ENCODE data around the gene KLHL28. TPM values are rescaled to one million over a fixed set of nuclear protein-coding genes. Genes with fewer than 3 reads are reported as not detected.
A peak's percentile ranks its signal among the peaks of the same experiment; 100 is the strongest.

The KLHL28 gene
- total and polyA plus RNA-seq, 8 donors, result 1.5 to 9.2 (median 5.8) TPM

GRCh38 chr14:44962334-44963043 lies 742 bp upstream of the KLHL28 start:
- ATAC-seq (peak; percentile 32 to 62 (median 56)), FAIRE-seq (no peak), DNase-seq (peak; percentile 35 to 82 (median 58))
- H3K27me3 ChIP-seq, result no peaks in the 10 kb centered on the region
- H3K9me3 ChIP-seq, result no peaks in the 10 kb centered on the region
- no peaks in the 10 kb centered on the region for H3K36me3 ChIP-seq
- peak overlapping the region; percentile 66 to 94 (median 78) for H3K4me3 ChIP-seq
- peaks cover 17 to 44% (median 31%) of the 10 kb centered on the region in 3 donors for H3K4me1 ChIP-seq
- TF ChIP-seq CTCF (IDR thresholded peaks at IDR 0.05), result no peak
- intact Hi-C loops (cut with DNase I), result no loop called here
- 1% methylated on average over 39 of the region's 39 CpGs for WGBS, 2 donors
- H3K27ac ChIP-seq, result peak overlapping the region; percentile 48 to 85 (median 77)

DNA sequence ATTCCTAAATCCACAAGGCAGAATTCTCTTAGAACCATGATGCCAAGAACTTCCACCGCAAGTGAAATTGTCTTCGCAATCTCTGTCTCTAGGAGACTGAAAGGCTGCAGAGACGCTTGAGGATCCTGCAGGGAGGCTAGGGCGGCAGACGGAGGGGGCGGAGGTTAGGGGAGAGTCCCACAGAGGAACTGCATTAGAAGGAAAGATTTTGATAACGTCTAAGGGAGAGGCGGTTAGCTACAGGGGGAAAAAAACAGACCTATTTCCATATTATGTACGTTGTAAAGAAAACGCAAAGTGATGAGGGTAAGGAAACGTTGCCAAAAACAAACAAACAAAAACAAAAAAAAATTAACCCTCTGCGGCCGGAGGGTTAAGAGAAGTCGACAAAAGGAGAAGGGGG lies 595 bp downstream of the KLHL28 start:
- TF ChIP-seq CTCF (IDR thresholded peaks at IDR 0.05), result no peak
- ATAC-seq (peak; percentile 33 to 69 (median 52)), DNase-seq (peak in 5 of 6 donors; percentile 29 to 61 (median 42)), FAIRE-seq (no peak)
- WGBS, 2 donors, result 0% methylated on average over 14 of the region's 14 CpGs
- peaks cover 15 to 36% (median 22%) of the 10 kb centered on the region in 3 donors for H3K4me1 ChIP-seq
- intact Hi-C loops (cut with DNase I), result no loop called here
- no peaks in the 10 kb centered on the region for H3K27me3 ChIP-seq
- H3K9me3 ChIP-seq, result no peaks in the 10 kb centered on the region
- peak overlapping the region; percentile 48 to 88 (median 82) for H3K27ac ChIP-seq
- no peaks in the 10 kb centered on the region for H3K36me3 ChIP-seq
- peak overlapping the region; percentile 31 to 83 (median 68) for H3K4me3 ChIP-seq

- peak overlapping the region in 2 of 4 donors; percentile 84 to 88 for H3K27ac ChIP-seq
- H3K4me3 ChIP-seq, result peak overlapping the region; percentile 31 to 83 (median 68)
- DNase-seq (no peak), ATAC-seq (no peak), FAIRE-seq (no peak)
- peaks cover 15 to 36% (median 22%) of the 10 kb centered on the region in 3 donors for H3K4me1 ChIP-seq
- intact Hi-C loops (cut with DNase I), result no loop called here
- TF ChIP-seq CTCF (IDR thresholded peaks at IDR 0.05), result no peak
- no peaks in the 10 kb centered on the region for H3K27me3 ChIP-seq
- H3K36me3 ChIP-seq, result no peaks in the 10 kb centered on the region
- no peaks in the 10 kb centered on the region for H3K9me3 ChIP-seq
- 1 to 2% methylated on average over 3 of the region's 3 CpGs for WGBS, 2 donors
These were observed 1.1 kb downstream of the KLHL28 start for GRCh38 chr14:44960646-44961045.

DNA sequence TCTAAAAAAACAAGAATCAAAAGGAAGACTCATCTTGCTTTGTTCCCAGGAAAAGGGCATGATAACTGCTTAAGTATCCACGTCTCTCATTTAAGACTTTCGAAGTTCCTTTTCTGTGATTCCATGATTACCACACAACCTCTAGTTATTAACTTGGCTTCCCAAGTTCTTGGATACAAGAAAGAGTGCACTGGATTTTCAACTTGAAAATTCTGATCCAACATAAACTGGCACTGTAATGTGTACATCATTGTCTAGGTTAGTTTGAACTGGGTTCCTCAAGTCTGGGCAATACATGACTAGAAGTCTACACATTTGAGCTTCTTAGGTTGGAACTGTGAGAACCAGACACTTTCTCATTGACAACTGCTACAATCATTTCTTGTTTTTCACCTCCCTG lies 1.6 kb downstream of the KLHL28 start:
- Histone ChIP-seq H3K27ac (no peak overlapping the region), H3K27me3 (no peaks in the 10 kb centered on the region), H3K36me3 (no peaks in the 10 kb centered on the region), H3K4me1 (peaks cover 15 to 36% (median 22%) of the 10 kb centered on the region in 3 donors), H3K9me3 (no peaks in the 10 kb centered on the region), H3K4me3 (peak overlapping the region in 1 of 4 donors; percentile 73)
- no peak for ATAC-seq
- TF ChIP-seq CTCF (IDR thresholded peaks at IDR 0.05), result no peak
- WGBS, 2 donors, result 40 to 55% methylated on average over 2 of the region's 2 CpGs
- intact Hi-C loops (cut with DNase I), result no loop called here
- no peak for FAIRE-seq
- DNase-seq, result no peak

GRCh38 chr14:44959538-44959937 lies 2.2 kb downstream of the KLHL28 start:
- FAIRE-seq, result no peak
- Histone ChIP-seq H3K27me3 (no peaks in the 10 kb centered on the region), H3K27ac (no peak overlapping the region), H3K9me3 (no peaks in the 10 kb centered on the region), H3K36me3 (no peaks in the 10 kb centered on the region), H3K4me1 (peaks cover 20 to 36% (median 22%) of the 10 kb centered on the region in 3 donors), H3K4me3 (no peak overlapping the region)
- no peak for ATAC-seq
- no peak for TF ChIP-seq CTCF (IDR thresholded peaks at IDR 0.05)
- intact Hi-C loops (cut with DNase I), result no loop called here
- DNase-seq, result no peak
- 74 to 81% methylated on average over 3 of the region's 3 CpGs for WGBS, 2 donors
